Smooth muscle cell (in vitro differentiated cells): ENCODE data around the gene SLCO4A1. TPM values are rescaled to one million over a fixed set of nuclear protein-coding genes. Genes with fewer than 3 reads are reported as not detected.
A peak's percentile ranks its signal among the peaks of the same experiment; 100 is the strongest.

Experiments used
- DNase-seq: peaks from one replicate; lab custom pipeline; 2025; ENCODE audit not compliant: unreplicated experiment; lab: John Stamatoyannopoulos, UW
- H2AFZ ChIP-seq: fragments of 200-600 bp; sonication (generic); 2 replicates; pipeline ENCODE4 v1.6.0; 2016; ENCODE audit warnings: antibody characterized with exemption, low read depth, mild to moderate bottlenecking
- H3F3A ChIP-seq: fragments of 200-600 bp; sonication (generic); 2 replicates; pipeline ENCODE4 v1.6.0; 2017; ENCODE audit warnings: antibody characterized with exemption, low read depth
- H3K27ac ChIP-seq: fragments of 200-600 bp; sonication (generic); 2 replicates; pipeline ENCODE4 v1.5.1; 2016; ENCODE audit warnings: low read depth, mild to moderate bottlenecking
- H3K27me3 ChIP-seq: fragments of 200-600 bp; sonication (generic); 2 replicates; pipeline ENCODE4 v1.6.1; 2016; ENCODE audit warnings: low read depth, mild to moderate bottlenecking
- H3K36me3 ChIP-seq: fragments of 200-600 bp; sonication (generic); 2 replicates; pipeline ENCODE4 v1.5.1; 2016; ENCODE audit warnings: low read depth
- H3K4me1 ChIP-seq: fragments of 200-600 bp; sonication (generic); 2 replicates; pipeline ENCODE4 v1.5.1; 2016; ENCODE audit warnings: low read depth
- H3K4me2 ChIP-seq: fragments of 200-600 bp; sonication (generic); 2 replicates; pipeline ENCODE4 v1.6.0; 2016; ENCODE audit warnings: mild to moderate bottlenecking
- H3K4me3 ChIP-seq: fragments of 200-600 bp; sonication (generic); 2 replicates; pipeline ENCODE4 v1.5.1; 2016; ENCODE audit warnings: mild to moderate bottlenecking
- H3K79me2 ChIP-seq: fragments of 200-600 bp; sonication (generic); 2 replicates; pipeline ENCODE4 v1.6.0; 2016; ENCODE audit warnings: low read depth, mild to moderate bottlenecking
- H3K9ac ChIP-seq: fragments of 200-600 bp; sonication (generic); 2 replicates; pipeline ENCODE4 v1.6.0; 2016; ENCODE audit warnings: low read depth
- H3K9me3 ChIP-seq: fragments of 200-600 bp; sonication (generic); replicated peaks from 2 replicates; pipeline ENCODE4 v1.5.1; 2016; ENCODE audit warnings: low read depth
- H4K20me1 ChIP-seq: fragments of 200-600 bp; sonication (generic); 2 replicates; pipeline ENCODE4 v1.6.0; 2016; ENCODE audit warnings: low read depth
- CTCF ChIP-seq: fragments of 200-600 bp; sonication (generic); IDR thresholded peaks from 2 replicates; pipeline ENCODE4 v1.5.1; 2017; ENCODE audit warnings: borderline replicate concordance, mild to moderate bottlenecking, antibody characterized with exemption; ENCODE audit not compliant: insufficient read depth, poor library complexity, severe bottlenecking
- WGBS: methylation state at CpG from one replicate; pipeline ENCODE4 v1.1.7; 2016; ENCODE audit warnings: low lambda C conversion rate; 5-methylcytosine and 5-hydroxymethylcytosine counted together
- polyA plus RNA-seq: library from polyadenylated mRNA; unstranded; fragments of >200 nt; fragmentation: Nextera tagmentation; extraction: Ambion mirVana; gene quantifications from 2 replicates; pipeline ENCODE4 v1.2.1, GENCODE V29; 2016
- total RNA-seq: library from RNA; depleted of rRNA; stranded (reverse); fragments of >200 nt; gene quantifications from 2 replicates; pipeline ENCODE4 v1.2.3, GENCODE V29; 2014

SLCO4A1 gene
- total and polyA plus RNA-seq, 2 experiments from 2014 or later, result 0.81 to 1.4 TPM

DNA sequence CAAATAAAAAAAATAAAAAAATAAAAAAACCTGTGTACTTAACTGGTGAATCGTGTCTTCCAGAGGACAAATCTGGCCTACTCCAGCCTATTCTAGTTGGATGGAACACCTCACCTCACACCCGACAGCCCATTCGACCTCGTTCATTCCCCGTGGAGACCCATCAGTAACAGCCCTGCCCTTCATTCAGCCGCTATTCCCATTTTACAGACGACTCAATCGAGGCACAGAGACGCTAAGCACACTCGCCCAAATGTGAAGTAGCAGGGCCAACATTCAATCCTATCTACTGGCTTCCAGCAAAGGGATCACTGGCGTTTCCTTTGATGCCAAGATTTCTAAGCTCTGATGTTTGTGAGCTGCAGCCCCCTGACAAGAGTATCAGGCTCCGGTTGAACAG is 64.6 kb downstream of the SLCO4A1 start:
- H4K20me1 ChIP-seq, result no peaks in the 10 kb centered on the region
- no peak overlapping the region for H3K4me2 ChIP-seq
- 89% methylated on average over 12 of the region's 12 CpGs for WGBS
- H2AFZ ChIP-seq, result no peak overlapping the region
- H3K4me1 ChIP-seq, result peaks cover 4% of the 10 kb centered on the region
- TF ChIP-seq CTCF, result no peak
- no peaks in the 10 kb centered on the region for H3K79me2 ChIP-seq
- no peaks in the 10 kb centered on the region for H3F3A ChIP-seq
- H3K27ac ChIP-seq, result no peak overlapping the region
- no peaks in the 10 kb centered on the region for H3K9me3 ChIP-seq
- peaks cover 42% of the 10 kb centered on the region for H3K27me3 ChIP-seq
- H3K4me3 ChIP-seq, result no peak overlapping the region
- no peak overlapping the region for H3K9ac ChIP-seq
- no peak for DNase-seq
- no peaks in the 10 kb centered on the region for H3K36me3 ChIP-seq

DNA sequence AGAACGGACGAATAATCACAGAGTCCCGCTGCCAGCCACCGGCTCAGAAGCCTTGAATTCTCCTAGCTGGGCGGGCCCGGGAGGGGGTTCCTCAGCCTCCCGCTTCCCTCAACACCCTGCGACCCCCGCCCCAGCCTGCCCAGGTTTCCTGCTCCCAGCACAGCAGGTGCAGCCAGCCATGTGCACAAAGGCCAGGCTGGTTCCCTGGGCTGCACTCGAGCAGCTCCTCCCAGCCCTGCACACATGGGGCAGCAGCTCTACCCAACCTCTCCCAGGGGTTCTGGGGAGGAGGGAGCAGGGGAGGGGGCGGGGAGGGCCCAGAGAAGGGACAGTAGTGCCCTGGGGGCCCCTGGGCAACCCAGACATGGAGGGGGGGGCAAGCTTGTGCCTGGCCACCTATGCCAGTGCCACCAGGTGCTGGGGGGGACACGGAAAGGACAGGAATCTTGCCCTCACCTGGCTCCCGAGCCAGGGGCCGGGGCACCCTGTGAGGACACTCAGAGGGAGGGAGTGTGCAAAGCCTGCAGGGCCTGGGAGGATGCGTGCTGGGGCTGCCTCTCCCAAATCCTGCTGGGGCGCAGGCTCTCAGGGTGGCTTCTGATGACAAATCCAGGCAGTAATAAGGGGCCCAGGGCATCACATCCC is 65.1 kb downstream of the SLCO4A1 start:
- Histone ChIP-seq H3K27me3 (peaks cover 42% of the 10 kb centered on the region), H3K9ac (no peak overlapping the region), H3K79me2 (no peaks in the 10 kb centered on the region), H3K9me3 (no peaks in the 10 kb centered on the region), H3F3A (no peaks in the 10 kb centered on the region), H3K27ac (no peak overlapping the region), H3K4me2 (no peak overlapping the region), H3K4me3 (no peak overlapping the region), H2AFZ (no peak overlapping the region), H3K36me3 (no peaks in the 10 kb centered on the region), H3K4me1 (peaks cover 4% of the 10 kb centered on the region), H4K20me1 (no peaks in the 10 kb centered on the region)
- WGBS, result 75% methylated on average over 15 of the region's 16 CpGs
- TF ChIP-seq CTCF, result no peak
- DNase-seq, result no peak

GRCh38 chr20:62707921-62708521 is 65.7 kb downstream of the SLCO4A1 start:
- 12% methylated on average over 19 of the region's 20 CpGs for WGBS
- peaks cover 47% of the 10 kb centered on the region for H3K27me3 ChIP-seq

More at GRCh38 chr20:62707921-62708521, 65.7 kb downstream of the SLCO4A1 start:
- Histone ChIP-seq H3K4me2 (peak overlapping the region; percentile 40), H3K4me3 (no peak overlapping the region), H2AFZ (no peak overlapping the region), H3K9me3 (no peaks in the 10 kb centered on the region), H3K9ac (no peak overlapping the region), H4K20me1 (no peaks in the 10 kb centered on the region), H3K36me3 (no peaks in the 10 kb centered on the region), H3F3A (no peaks in the 10 kb centered on the region), H3K27ac (no peak overlapping the region), H3K4me1 (peaks cover 4% of the 10 kb centered on the region), H3K79me2 (no peaks in the 10 kb centered on the region)
- DNase-seq, result no peak
- TF ChIP-seq CTCF, result peak; percentile 25
